CD14-positive monocyte (primary cell): ENCODE measurements around the gene SLC4A11. TPM values are rescaled to one million over a fixed set of nuclear protein-coding genes. Genes with fewer than 3 reads are reported as not detected.

Source experiments
- DNase-seq, 3 donors: peaks; one replicate each; pipeline ENCODE4 v3.0.0-alpha.2; 2011 to 2022
- H2AFZ ChIP-seq: 2 replicates; pipeline ENCODE4 v1.6.0; 2012; ENCODE audit warnings: mild to moderate bottlenecking, low read depth, low read length, inconsistent platforms; ENCODE audit not compliant: insufficient read depth, poor library complexity, severe bottlenecking
- H3K27ac ChIP-seq, 2 donors: 1 replicate in 1 of 2; 2 replicates in 1 of 2; pipeline ENCODE4 v1.5.1; 2012 to 2013; ENCODE audit warnings: low read length in 2 of 2, control low read depth in 1 of 2, inconsistent platforms in 1 of 2, low read depth in 1 of 2, mild to moderate bottlenecking in 1 of 2
- H3K27me3 ChIP-seq, 2 donors: one replicate each; pipeline versions ENCODE4 v1.6.0 to v1.6.1; 2011 to 2013; ENCODE audit warnings: low read length in 2 of 2; ENCODE audit not compliant: control insufficient read depth in 2 of 2, insufficient read depth in 2 of 2
- H3K36me3 ChIP-seq, 2 donors: replicated peaks in 1 of 2; 1 replicate in 1 of 2; 2 replicates in 1 of 2; pipeline versions ENCODE4 v1.5.1 to v1.6.1; 2012 to 2013; ENCODE audit warnings: low read length in 2 of 2, control low read depth in 1 of 2, inconsistent platforms in 1 of 2, mild to moderate bottlenecking in 1 of 2; ENCODE audit not compliant: insufficient read depth in 2 of 2, control insufficient read depth in 1 of 2
- H3K4me1 ChIP-seq, 2 donors: 1 replicate in 1 of 2; 2 replicates in 1 of 2; pipeline versions ENCODE4 v1.5.1 to v1.6.1; 2012 to 2013; ENCODE audit warnings: low read length in 2 of 2, control low read depth in 1 of 2, inconsistent platforms in 1 of 2, mild to moderate bottlenecking in 1 of 2, moderate library complexity in 1 of 2; ENCODE audit not compliant: insufficient read depth in 2 of 2, control insufficient read depth in 1 of 2
- H3K4me2 ChIP-seq: replicated peaks from 2 replicates; pipeline ENCODE3; 2012; ENCODE audit warnings: low read length, moderate library complexity, mild to moderate bottlenecking; ENCODE audit not compliant: poor library complexity, severe bottlenecking; ENCODE audit errors: extremely low read depth
- H3K4me3 ChIP-seq, 3 experiments: fragments of 200-600 bp in 1 of 3; sonication (generic) in 1 of 3; replicated peaks in 1 of 3; 1 replicate in 2 of 3; 2 replicates in 1 of 3; pipeline ENCODE4 v1.5.1; 2011 to 2013; ENCODE audit warnings: low read length in 3 of 3, mild to moderate bottlenecking in 3 of 3, control low read depth in 2 of 3, low read depth in 2 of 3, inconsistent platforms in 1 of 3, moderate library complexity in 1 of 3
- H3K79me2 ChIP-seq: 2 replicates; pipeline ENCODE4 v1.6.0; 2012; ENCODE audit warnings: mild to moderate bottlenecking, control low read depth, inconsistent platforms, low read length, moderate library complexity; ENCODE audit not compliant: insufficient read depth
- H3K9ac ChIP-seq: 2 replicates; pipeline ENCODE4 v1.6.0; 2017; ENCODE audit warnings: low read length, mild to moderate bottlenecking; ENCODE audit not compliant: insufficient read depth, poor library complexity, severe bottlenecking
- H3K9me3 ChIP-seq, 2 donors: replicated peaks in 1 of 2; 1 replicate in 1 of 2; 2 replicates in 1 of 2; pipeline versions ENCODE4 v1.5.1 to v1.6.1; 2012 to 2013; ENCODE audit warnings: low read length in 2 of 2, control low read depth in 1 of 2; ENCODE audit not compliant: control insufficient read depth in 1 of 2, insufficient read depth in 1 of 2
- H4K20me1 ChIP-seq: 2 replicates; pipeline ENCODE4 v1.6.0; 2012; ENCODE audit warnings: mild to moderate bottlenecking, low read length, control low read depth, moderate library complexity; ENCODE audit not compliant: insufficient read depth
- H3K27ac Mint-ChIP-seq, 7 donors: one replicate each; pipeline ENCODE4 v1.8.0; 2020; ENCODE audit warnings: mild to moderate bottlenecking in 7 of 7, mixed read lengths in 7 of 7, moderate library complexity in 6 of 7, inconsistent platforms in 2 of 7
- H3K27me3 Mint-ChIP-seq, 3 donors: one replicate each; pipeline ENCODE4 v1.8.0; 2021 to 2022; ENCODE audit warnings: low read depth in 3 of 3, mild to moderate bottlenecking in 3 of 3, mixed read lengths in 3 of 3, moderate library complexity in 3 of 3, inconsistent platforms in 1 of 3
- H3K36me3 Mint-ChIP-seq, 2 donors: one replicate each; pipeline ENCODE4 v1.8.0; 2020; ENCODE audit warnings: mixed read lengths in 2 of 2, inconsistent platforms in 1 of 2, mild to moderate bottlenecking in 1 of 2
- H3K4me1 Mint-ChIP-seq: one replicate; pipeline ENCODE4 v1.8.0; 2020; ENCODE audit warnings: mild to moderate bottlenecking, mixed read lengths
- H3K4me3 Mint-ChIP-seq, 2 donors: one replicate each; pipeline ENCODE4 v1.8.0; 2020; ENCODE audit warnings: mild to moderate bottlenecking in 2 of 2, mixed read lengths in 2 of 2, moderate library complexity in 1 of 2
- H3K9me3 Mint-ChIP-seq, 7 donors: one replicate each; pipeline ENCODE4 v1.8.0; 2020 to 2022; ENCODE audit warnings: mixed read lengths in 7 of 7, mild to moderate bottlenecking in 6 of 7, moderate library complexity in 6 of 7, inconsistent platforms in 2 of 7
- WGBS: methylation state at CpG from one replicate; pipeline ENCODE4 v1.1.5; 2013; ENCODE audit warnings: missing lambda C conversion rate; ENCODE audit not compliant: insufficient coverage; 5-methylcytosine and 5-hydroxymethylcytosine counted together
- intact Hi-C, 2 donors: fragments of 100-400 bp; cut with micrococcal nuclease; formaldehyde crosslinking; loops; one replicate each; pipeline versions ENCODE4 v1.15.0 to v1.15.1; 2023
- polyA plus RNA-seq, 3 donors: library from polyadenylated mRNA; depleted of rRNA in 1 of 3; unstranded in 2 of 3; stranded (reverse) in 1 of 3; fragments of 300-500 nt in 2 of 3; fragments of >200 nt in 1 of 3; fragmentation: Illumina TruSeq in 2 of 3; gene quantifications; 1 replicate in 2 of 3; 2 replicates in 1 of 3; pipeline ENCODE4 v1.2.3, GENCODE V29; 2012 to 2021
- TF ChIP-seq, protein P1 (sequence below): fragments of 200-600 bp; IDR thresholded peaks from one replicate; pipeline ENCODE4 v1.8.0; 2022; ENCODE audit warnings: antibody characterized with exemption, mild to moderate bottlenecking

The SLC4A11 gene
- polyA plus RNA-seq, 3 donors, result 0.11 to 0.33 TPM; not detected in 1

DNA sequence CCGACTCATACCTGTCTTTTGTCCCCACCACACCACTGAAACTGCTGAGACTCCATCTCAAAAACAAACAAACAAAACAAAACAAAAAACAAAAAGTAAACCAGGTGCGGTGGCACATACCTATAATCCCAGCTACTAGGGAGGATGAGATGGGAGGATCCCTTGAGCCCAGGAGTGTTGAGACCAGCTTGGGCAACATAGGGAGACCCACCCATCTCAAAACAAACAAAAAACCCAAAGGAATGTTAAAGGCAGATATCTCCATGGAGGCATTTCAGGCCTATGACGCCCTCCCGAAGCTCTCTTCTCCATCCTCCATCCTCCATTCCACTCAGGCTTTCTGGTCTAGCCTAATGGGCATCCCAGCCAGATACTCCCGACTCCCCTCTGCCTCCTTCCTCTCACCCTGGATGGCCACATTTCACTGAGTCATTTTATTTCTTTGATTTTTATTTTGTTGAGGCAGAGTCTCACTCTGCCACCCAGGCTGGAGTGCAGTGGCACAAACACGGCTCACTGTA lies 3.2 kb upstream of the SLC4A11 start:
- no peaks in the 10 kb centered on the region for H3K79me2 ChIP-seq
- no peaks in the 10 kb centered on the region for H3K36me3 ChIP-seq
- peaks cover 19 to 24% of the 10 kb centered on the region in 2 donors for H3K4me1 ChIP-seq
- H3K4me3 ChIP-seq, result no peak overlapping the region
- H3K36me3 Mint-ChIP-seq, result peaks cover 6 to 9% of the 10 kb centered on the region in 2 donors
- no peak overlapping the region for H3K27ac ChIP-seq
- peaks cover 69 to 93% (median 81%) of the 10 kb centered on the region in 3 donors for H3K27me3 Mint-ChIP-seq
- no peak overlapping the region for H3K4me2 ChIP-seq
- H3K27me3 ChIP-seq, result peaks cover 21 to 78% of the 10 kb centered on the region in 2 donors
- no peak overlapping the region for H2AFZ ChIP-seq
- WGBS, result 60% methylated on average over 2 of the region's 6 CpGs
- H4K20me1 ChIP-seq, result no peaks in the 10 kb centered on the region
- H3K27ac Mint-ChIP-seq, result no peak overlapping the region
- peaks cover 15% of the 10 kb centered on the region for H3K4me1 Mint-ChIP-seq
- TF ChIP-seq, protein P1, sequence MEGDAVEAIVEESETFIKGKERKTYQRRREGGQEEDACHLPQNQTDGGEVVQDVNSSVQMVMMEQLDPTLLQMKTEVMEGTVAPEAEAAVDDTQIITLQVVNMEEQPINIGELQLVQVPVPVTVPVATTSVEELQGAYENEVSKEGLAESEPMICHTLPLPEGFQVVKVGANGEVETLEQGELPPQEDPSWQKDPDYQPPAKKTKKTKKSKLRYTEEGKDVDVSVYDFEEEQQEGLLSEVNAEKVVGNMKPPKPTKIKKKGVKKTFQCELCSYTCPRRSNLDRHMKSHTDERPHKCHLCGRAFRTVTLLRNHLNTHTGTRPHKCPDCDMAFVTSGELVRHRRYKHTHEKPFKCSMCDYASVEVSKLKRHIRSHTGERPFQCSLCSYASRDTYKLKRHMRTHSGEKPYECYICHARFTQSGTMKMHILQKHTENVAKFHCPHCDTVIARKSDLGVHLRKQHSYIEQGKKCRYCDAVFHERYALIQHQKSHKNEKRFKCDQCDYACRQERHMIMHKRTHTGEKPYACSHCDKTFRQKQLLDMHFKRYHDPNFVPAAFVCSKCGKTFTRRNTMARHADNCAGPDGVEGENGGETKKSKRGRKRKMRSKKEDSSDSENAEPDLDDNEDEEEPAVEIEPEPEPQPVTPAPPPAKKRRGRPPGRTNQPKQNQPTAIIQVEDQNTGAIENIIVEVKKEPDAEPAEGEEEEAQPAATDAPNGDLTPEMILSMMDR, result no peak
- no peak overlapping the region for H3K9ac ChIP-seq
- peaks cover 0 to 19% of the 10 kb centered on the region in 2 donors for H3K9me3 ChIP-seq
- DNase-seq, result no peak
- intact Hi-C loops, result no loop called here
- H3K9me3 Mint-ChIP-seq, result peaks cover 0 to 18% (median 9%) of the 10 kb centered on the region in 7 donors
- peak overlapping the region; percentile 2 to 85 for H3K4me3 Mint-ChIP-seq

- no peak overlapping the region for H3K27ac Mint-ChIP-seq
- WGBS, result 84% methylated on average over 12 of the region's 15 CpGs
- Histone ChIP-seq H3K79me2 (no peaks in the 10 kb centered on the region), H3K36me3 (no peaks in the 10 kb centered on the region), H3K27ac (no peak overlapping the region), H4K20me1 (no peaks in the 10 kb centered on the region), H3K4me3 (no peak overlapping the region), H3K4me1 (peaks cover 19 to 24% of the 10 kb centered on the region in 2 donors), H3K9me3 (peaks cover 0 to 25% of the 10 kb centered on the region in 2 donors), H3K4me2 (no peak overlapping the region), H2AFZ (no peak overlapping the region), H3K9ac (no peak overlapping the region), H3K27me3 (peaks cover 29 to 82% of the 10 kb centered on the region in 2 donors)
- intact Hi-C loops, result no loop called here
- H3K4me3 Mint-ChIP-seq, result peak overlapping the region; percentile 52 to 98
- TF ChIP-seq, protein P1, result no peak
- H3K27me3 Mint-ChIP-seq, result peaks cover 80 to 93% (median 83%) of the 10 kb centered on the region in 3 donors
- peaks cover 0 to 21% (median 10%) of the 10 kb centered on the region in 7 donors for H3K9me3 Mint-ChIP-seq
- peaks cover 6 to 9% of the 10 kb centered on the region in 2 donors for H3K36me3 Mint-ChIP-seq
- no peak for DNase-seq
- H3K4me1 Mint-ChIP-seq, result peaks cover 15% of the 10 kb centered on the region
Observed at GRCh38 chr20:3240776-3241363, 1.9 kb upstream of the SLC4A11 start.
